Choroid plexus epithelial cell (primary cell): Measurements from ENCODE around the gene CATSPERZ.

ENCODE experiments used
- DNase-seq: peaks from one replicate; pipeline ENCODE4 v3.0.0-alpha.2; 2010; ENCODE audit warnings: low read depth
- H3K4me3 ChIP-seq: 2 replicates; pipeline ENCODE4 v1.5.1; 2011; ENCODE audit warnings: low read depth, mild to moderate bottlenecking, control low read depth, low read length, moderate library complexity
- TF ChIP-seq, protein P1 (sequence below): conservative IDR thresholded peaks from 2 replicates; pipeline ENCODE4 v1.5.1; 2011; ENCODE audit warnings: low read depth, mild to moderate bottlenecking, control low read depth, inconsistent platforms, low read length, moderate library complexity

Gene CATSPERZ

GRCh38 chr11:64343767-64344559 is 43.8 kb downstream of the CATSPERZ start:
- TF ChIP-seq, protein P1, sequence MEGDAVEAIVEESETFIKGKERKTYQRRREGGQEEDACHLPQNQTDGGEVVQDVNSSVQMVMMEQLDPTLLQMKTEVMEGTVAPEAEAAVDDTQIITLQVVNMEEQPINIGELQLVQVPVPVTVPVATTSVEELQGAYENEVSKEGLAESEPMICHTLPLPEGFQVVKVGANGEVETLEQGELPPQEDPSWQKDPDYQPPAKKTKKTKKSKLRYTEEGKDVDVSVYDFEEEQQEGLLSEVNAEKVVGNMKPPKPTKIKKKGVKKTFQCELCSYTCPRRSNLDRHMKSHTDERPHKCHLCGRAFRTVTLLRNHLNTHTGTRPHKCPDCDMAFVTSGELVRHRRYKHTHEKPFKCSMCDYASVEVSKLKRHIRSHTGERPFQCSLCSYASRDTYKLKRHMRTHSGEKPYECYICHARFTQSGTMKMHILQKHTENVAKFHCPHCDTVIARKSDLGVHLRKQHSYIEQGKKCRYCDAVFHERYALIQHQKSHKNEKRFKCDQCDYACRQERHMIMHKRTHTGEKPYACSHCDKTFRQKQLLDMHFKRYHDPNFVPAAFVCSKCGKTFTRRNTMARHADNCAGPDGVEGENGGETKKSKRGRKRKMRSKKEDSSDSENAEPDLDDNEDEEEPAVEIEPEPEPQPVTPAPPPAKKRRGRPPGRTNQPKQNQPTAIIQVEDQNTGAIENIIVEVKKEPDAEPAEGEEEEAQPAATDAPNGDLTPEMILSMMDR, result peak; percentile 39
- no peak overlapping the region for H3K4me3 ChIP-seq
- no peak for DNase-seq

- no peak for DNase-seq
- TF ChIP-seq, protein P1, result no peak
Measured at GRCh38 chr11:64344787-64345186, 44.6 kb downstream of the CATSPERZ start.

DNA sequence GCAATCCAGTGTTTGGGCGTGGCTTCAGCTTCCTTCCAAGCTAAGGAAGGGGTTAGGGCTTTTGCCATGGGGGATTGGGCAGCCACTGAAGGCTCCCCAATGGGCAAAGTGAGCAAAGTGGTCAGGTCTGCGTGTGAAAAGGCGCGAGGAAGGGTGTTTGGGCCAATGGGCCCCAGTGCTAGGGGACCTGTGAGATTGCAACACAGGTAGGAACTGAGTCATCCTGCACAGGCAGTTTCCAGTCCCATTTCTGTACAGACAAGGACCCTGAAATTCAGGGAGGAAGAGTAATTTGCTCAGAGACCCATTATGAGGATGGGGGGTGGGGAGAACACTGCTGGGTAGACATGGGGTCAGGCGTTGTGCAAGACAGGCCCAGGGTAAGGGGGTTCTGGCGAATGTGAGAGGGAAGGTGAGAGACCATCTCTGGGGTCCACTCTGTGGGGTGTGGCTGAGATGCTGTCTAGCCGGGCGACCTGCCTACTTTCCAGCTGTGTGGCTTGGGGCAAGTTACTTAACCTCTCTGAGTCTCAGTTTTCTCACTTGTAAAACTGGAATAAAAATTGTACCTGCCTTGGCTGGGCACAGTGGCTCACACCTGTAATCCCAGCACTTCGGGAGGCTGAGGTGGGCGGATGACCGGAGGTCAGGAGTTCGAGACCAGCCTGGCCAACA is 47.2 kb downstream of the CATSPERZ start:
- DNase-seq, result peak; percentile 12
- no peak overlapping the region for H3K4me3 ChIP-seq
- TF ChIP-seq, protein P1, result no peak

More at GRCh38 chr11:64344787-64345186, 44.6 kb downstream of the CATSPERZ start:
- no peak overlapping the region for H3K4me3 ChIP-seq

- TF ChIP-seq, protein P1, result no peak
- no peak for DNase-seq
- H3K4me3 ChIP-seq, result no peak overlapping the region
Measured at GRCh38 chr11:64348383-64349024, 48.3 kb downstream of the CATSPERZ start.

DNA sequence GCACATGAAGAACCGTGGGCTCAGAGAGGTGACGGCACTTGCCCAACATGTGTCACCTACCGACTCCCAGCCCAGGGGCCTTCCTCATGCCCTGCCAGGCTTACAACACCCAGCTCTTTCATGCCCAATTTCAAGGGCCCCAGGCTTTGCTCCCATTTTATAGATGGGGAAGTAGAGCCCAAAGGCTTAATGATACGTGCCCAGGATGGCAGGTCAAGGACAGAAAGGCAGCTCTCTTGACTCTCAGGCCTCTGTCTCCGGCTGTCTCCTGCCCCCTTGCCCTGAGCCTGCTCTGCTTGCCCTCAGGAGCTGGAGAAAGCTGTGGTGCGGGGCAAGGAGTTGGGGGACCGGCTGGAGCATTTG is 48.8 kb downstream of the CATSPERZ start:
- no peak overlapping the region for H3K4me3 ChIP-seq
- DNase-seq, result no peak
- TF ChIP-seq, protein P1, result no peak

DNA sequence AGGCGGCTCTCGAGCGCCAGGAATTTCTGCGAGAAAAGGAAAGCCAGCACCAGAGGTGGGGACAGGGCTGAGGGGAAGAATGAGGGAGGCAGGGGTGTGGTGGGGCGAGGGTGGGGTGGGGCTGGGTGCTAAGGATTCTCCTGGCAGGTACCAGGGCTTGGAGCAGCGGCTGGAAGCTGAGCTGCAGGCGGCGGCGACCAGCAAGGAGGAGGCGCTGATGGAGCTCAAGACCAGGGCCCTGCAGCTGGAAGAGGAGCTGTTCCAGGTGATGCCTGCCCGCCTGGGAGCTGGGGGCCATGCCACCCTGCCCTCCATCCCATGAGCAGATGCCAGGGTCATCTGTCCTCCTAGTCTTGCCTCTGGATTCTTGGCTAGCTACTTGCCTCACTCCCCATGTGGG is 49.2 kb downstream of the CATSPERZ start:
- DNase-seq, result no peak
- H3K4me3 ChIP-seq, result no peak overlapping the region
- TF ChIP-seq, protein P1, result no peak
